Measurements from ENCODE around the gene TMEM231. TPM values are rescaled to one million over a fixed set of nuclear protein-coding genes. Genes with fewer than 3 reads are reported as not detected.
A peak's percentile ranks its signal among the peaks of the same experiment; 100 is the strongest.

Gene TMEM231
- total and polyA plus RNA-seq, 2 donors from 2014 or later = 8.6 to 13.7 TPM

DNA sequence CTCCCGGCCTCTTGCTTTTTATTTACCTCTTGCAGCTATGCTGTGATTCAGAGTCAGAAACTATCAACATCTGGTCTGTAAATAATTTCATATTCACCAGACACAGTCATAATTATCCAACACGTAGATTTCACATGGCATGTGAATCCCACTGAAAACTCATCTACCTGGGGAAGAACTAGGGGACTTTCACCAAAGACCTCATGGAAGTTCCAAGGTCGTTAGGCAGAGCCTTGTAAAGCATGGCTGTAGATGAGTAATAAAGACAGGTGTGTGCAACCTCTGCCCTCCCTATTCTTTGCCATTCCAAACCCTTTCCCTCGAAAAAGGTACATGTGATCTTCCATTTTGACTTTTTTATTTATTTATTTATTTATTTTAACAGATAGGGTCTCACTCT is 18.3 kb downstream of the TMEM231 start:
- intact Hi-C loops (cut with DNase I) = no loop called here
- Histone ChIP-seq H3K27ac (ENCODE audit: low read depth in 2 of 2, low read length in 2 of 2) (no peak overlapping the region), H3K9me3 (ENCODE audit: control insufficient read depth in 2 of 3, insufficient read depth in 1 of 3, low read length in 3 of 3) (no peaks in the 10 kb centered on the region), H3K4me1 (ENCODE audit: control insufficient read depth in 2 of 3, insufficient read depth in 2 of 3, low read depth in 1 of 3, low read length in 3 of 3) (no peaks in the 10 kb centered on the region), H3K36me3 (ENCODE audit: control insufficient read depth in 2 of 3, insufficient read depth in 3 of 3, low read length in 3 of 3) (no peaks in the 10 kb centered on the region), H3K27me3 (ENCODE audit: control insufficient read depth, insufficient read depth, low read length) (no peaks in the 10 kb centered on the region), H3K4me3 (ENCODE audit: low read length in 3 of 3) (no peak overlapping the region), H3K9ac (ENCODE audit: low read length in 3 of 3) (no peak overlapping the region)
- no peak for FAIRE-seq
- TF ChIP-seq, protein P1, sequence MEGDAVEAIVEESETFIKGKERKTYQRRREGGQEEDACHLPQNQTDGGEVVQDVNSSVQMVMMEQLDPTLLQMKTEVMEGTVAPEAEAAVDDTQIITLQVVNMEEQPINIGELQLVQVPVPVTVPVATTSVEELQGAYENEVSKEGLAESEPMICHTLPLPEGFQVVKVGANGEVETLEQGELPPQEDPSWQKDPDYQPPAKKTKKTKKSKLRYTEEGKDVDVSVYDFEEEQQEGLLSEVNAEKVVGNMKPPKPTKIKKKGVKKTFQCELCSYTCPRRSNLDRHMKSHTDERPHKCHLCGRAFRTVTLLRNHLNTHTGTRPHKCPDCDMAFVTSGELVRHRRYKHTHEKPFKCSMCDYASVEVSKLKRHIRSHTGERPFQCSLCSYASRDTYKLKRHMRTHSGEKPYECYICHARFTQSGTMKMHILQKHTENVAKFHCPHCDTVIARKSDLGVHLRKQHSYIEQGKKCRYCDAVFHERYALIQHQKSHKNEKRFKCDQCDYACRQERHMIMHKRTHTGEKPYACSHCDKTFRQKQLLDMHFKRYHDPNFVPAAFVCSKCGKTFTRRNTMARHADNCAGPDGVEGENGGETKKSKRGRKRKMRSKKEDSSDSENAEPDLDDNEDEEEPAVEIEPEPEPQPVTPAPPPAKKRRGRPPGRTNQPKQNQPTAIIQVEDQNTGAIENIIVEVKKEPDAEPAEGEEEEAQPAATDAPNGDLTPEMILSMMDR (IDR thresholded peaks at IDR 0.05; ENCODE audit: borderline replicate concordance, extremely low read depth, insufficient read depth) = no peak
- no peak for DNase-seq

DNA sequence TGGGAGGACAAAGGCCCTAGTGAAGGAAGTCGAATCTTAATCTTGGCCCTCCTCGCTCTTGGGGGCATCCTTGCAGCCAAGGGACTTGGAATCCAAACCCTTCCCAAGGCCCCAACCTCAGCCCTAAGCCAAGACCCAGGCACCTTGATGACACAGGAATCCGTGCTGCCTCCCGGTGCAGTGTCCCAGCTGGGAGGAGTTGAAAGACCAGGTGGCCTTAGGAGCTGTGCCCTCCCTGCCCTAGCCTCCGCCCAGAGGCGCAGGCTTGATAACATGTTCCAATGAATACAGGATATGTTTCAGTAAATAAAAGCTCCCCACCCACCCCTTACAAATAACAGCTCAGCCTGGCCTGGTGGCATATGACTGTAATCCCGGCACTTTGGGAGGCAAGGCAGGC is 20.2 kb downstream of the TMEM231 start, which contains the start of gene CHST5:
Gene CHST5, minus strand, starts transcription at position 208 of the 400 bp plus-strand sequence. CDS start 5,724 bp downstream, outside the sequence.
- Histone ChIP-seq H3K27me3 (ENCODE audit: control insufficient read depth, insufficient read depth, low read length) (no peaks in the 10 kb centered on the region), H3K27ac (ENCODE audit: low read depth in 2 of 2, low read length in 2 of 2) (no peak within 1 kb of the TSS), H3K9me3 (ENCODE audit: control insufficient read depth in 2 of 3, insufficient read depth in 1 of 3, low read length in 3 of 3) (no peaks in the 10 kb centered on the region), H3K36me3 (ENCODE audit: control insufficient read depth in 2 of 3, insufficient read depth in 3 of 3, low read length in 3 of 3) (no peaks in the 10 kb centered on the region), H3K4me3 (ENCODE audit: low read length in 3 of 3) (no peak within 1 kb of the TSS), H3K4me1 (ENCODE audit: control insufficient read depth in 2 of 3, insufficient read depth in 2 of 3, low read depth in 1 of 3, low read length in 3 of 3) (no peaks in the 10 kb centered on the region), H3K9ac (ENCODE audit: low read length in 3 of 3) (no peak within 1 kb of the TSS)
- DNase-seq (no peak), FAIRE-seq (no peak)
- TF ChIP-seq, protein P1 (IDR thresholded peaks at IDR 0.05; ENCODE audit: borderline replicate concordance, extremely low read depth, insufficient read depth) = no peak
- intact Hi-C loops (cut with DNase I) = no loop called here

DNA sequence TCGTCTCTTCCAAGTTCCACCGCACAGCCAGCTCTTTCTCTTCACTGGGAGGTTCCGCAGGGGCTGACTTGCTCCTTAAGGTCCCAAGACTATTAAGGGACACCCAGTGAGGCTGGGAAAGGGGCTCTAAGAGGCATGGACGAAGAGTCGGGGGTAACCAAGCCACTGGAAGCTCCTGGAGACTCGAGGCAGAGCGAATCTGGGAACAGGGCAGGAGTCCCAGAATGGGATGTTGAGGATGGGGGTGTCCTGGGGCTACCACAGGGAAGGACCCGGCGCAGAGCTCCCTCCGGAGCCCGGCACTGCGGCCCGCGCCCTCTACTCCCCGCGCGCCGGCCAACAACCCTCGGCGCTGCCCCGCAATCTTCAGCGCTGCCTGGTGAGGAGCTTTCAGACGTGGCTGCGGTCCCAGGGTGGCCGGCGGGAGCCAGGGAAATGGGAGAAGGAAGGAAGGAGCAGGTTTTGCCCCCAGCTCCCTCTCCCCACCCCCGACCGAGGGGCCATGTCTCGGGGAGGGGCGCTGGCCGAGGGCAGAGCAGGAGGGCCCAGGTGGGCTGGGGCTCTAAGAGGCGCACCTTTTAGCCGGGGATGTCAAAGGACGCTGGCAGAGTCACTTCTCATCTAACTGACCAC is 20.7 kb downstream of the TMEM231 start:
- no peaks in the 10 kb centered on the region for H3K36me3 ChIP-seq (ENCODE audit: control insufficient read depth in 2 of 3, insufficient read depth in 3 of 3, low read length in 3 of 3)
- intact Hi-C loops (cut with DNase I) = no loop called here
- TF ChIP-seq, protein P1 (IDR thresholded peaks at IDR 0.05; ENCODE audit: borderline replicate concordance, extremely low read depth, insufficient read depth) = no peak

More for the DNA sequence above, 20.7 kb downstream of the TMEM231 start:
- Histone ChIP-seq H3K27me3 (ENCODE audit: control insufficient read depth, insufficient read depth, low read length) (no peaks in the 10 kb centered on the region), H3K9me3 (ENCODE audit: control insufficient read depth in 2 of 3, insufficient read depth in 1 of 3, low read length in 3 of 3) (no peaks in the 10 kb centered on the region), H3K4me1 (ENCODE audit: control insufficient read depth in 2 of 3, insufficient read depth in 2 of 3, low read depth in 1 of 3, low read length in 3 of 3) (no peaks in the 10 kb centered on the region), H3K4me3 (ENCODE audit: low read length in 3 of 3) (no peak overlapping the region), H3K27ac (ENCODE audit: low read depth in 2 of 2, low read length in 2 of 2) (no peak overlapping the region), H3K9ac (ENCODE audit: low read length in 3 of 3) (no peak overlapping the region)
- FAIRE-seq (no peak), DNase-seq (peak in 2 of 5 donors; percentile 19 to 68)

Data from kidney (tissue), 14 donors.